Stimulated activated CD4-positive, alpha-beta T cell treated with anti-CD3 and anti-CD28 coated beads, Interleukin-15, amount 100 ng/mL, for 1 hour (primary cell): Measurements from ENCODE around the gene BICC1.

Source experiments
- DNase-seq, 2 donors: peaks; one replicate each; pipeline ENCODE4 v3.0.0-alpha.2; 2020; ENCODE audit warnings: low read depth in 1 of 2, low spot score in 1 of 2

BICC1 gene

DNA sequence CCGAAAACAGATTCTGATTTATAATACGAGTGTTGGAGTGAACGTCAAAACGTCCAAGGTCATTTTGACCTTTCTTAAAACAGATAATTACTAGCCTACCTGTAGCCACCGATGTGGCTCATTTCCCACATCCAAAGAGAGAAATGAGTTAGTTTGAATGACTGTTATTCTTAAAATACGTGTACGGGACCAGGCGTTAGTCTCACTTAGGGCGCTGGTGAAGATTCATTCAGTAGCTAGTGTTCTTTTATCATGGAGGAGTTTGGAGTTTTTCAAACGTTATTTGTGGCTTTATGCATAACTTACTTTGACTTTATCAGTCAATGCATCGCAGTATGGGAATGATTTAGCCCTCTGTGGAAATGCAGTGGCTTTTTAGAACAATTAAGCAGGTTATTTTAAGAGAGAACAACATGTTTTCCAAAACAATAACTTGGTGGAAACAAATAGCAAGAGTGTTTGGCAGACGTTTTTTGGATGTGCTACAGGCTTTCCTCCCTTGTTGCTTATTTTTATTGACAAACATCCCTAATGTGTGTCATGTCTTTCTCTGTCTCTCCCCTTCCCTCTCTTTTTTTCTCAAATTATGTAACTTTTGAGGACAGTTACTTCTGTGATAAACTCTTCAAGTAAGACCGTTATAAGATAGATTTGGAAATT lies 1.6 kb downstream of the BICC1 start:
- DNase-seq: no peak

DNA sequence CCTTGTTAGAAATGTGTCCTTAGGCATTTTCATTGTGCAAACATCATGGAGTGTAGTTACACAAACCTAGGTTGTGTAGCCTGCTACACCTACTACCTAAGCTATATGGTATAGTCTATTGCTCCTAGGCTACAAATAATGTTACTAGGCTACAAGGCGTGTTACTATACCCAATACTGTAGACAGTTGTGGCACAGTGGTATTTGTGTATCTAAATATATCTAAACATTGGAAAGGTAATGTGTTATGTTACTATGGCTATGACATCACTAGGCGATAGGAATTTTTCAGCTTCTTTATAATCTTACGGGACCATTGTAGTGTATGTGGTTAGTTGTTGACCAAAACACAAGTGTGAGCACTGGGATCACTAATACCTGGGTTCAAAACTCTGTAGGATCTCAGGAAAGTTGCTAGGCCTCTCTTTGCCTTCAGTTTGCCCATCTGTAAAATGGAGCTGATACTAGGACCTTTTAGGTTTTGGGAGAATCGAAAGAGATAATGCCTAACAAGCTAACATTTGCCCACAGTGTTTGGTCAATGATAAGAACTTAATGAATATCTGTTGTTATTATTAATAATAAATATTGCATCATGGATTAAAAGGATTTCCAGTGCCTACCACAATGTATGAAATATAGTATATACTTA lies 2.7 kb downstream of the BICC1 start:
- DNase-seq: no peak

GRCh38 chr10:58516119-58516518 lies 3.4 kb downstream of the BICC1 start:
- DNase-seq: no peak

- no peak for DNase-seq
Observed at GRCh38 chr10:58516671-58517070, 4.0 kb downstream of the BICC1 start.

DNA sequence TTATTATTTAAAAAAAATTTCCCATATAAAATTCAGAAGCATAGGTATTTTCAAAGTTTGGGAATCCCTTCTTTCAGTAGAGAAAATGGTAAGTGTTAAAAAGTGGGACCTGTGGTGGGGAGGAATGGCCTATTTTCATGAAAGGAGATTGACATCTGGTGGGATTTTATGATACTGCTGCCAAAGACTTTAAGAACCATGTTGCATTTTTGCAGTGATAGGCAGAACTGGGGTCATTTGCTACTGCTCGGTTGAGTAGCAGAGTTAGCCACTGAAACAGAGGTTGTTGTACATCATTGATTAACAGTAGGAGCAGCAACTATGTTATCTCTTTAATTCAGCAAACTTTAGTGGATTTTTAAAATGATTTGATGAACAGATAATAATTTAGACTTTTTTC lies 4.4 kb downstream of the BICC1 start:
- no peak for DNase-seq

GRCh38 chr10:58517491-58518355 lies 5.1 kb downstream of the BICC1 start:
- no peak for DNase-seq

DNA sequence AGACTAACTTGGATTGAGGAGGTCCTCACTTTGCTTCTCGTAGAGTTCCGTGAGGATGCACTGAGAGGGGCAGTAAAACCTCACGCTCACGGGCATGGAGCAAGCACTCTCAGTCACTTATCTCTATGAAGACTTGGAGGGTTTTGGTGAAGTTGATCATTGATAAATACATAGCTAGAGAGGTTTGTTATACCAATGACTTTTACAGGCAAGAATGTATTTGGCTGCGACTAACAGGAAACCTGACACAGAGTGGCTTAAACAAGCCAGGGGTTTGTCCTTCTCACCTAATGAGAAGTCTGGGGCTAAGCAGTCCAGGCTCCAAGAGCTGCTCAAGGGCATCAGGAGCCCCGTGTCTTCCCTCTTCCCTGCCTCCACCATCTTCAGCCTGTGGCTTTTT lies 6.1 kb downstream of the BICC1 start:
- DNase-seq: no peak

DNA sequence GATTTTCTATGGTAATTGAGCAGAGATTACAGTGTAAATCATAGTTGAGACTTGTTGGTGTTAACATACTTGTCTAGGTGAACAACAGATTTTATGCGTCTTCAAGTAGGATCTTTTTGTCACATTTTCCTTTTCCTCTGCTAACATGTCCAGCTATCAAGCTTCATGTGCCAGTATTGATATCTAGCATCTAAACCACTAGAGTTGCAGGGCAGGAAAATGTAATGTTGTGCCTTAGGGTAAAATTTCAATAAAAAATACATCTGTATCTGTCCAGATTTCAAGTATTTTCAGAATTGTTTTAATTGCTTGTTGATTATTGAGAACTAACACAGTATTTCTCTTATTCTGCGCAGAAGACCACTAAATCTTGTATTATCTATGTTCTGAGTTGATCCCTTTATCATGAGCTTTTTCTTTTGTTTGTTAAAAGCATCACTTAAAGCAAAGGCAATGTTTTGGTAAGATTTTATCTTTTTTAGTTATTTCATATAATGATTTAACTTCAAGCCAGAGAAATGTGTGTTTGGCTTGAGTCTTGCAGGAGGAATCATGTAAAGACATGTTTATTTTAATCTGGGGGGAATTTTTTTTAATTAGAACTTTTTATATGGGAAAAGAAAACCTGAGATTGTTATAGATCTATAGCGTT lies 16.5 kb downstream of the BICC1 start:
- no peak for DNase-seq

DNA sequence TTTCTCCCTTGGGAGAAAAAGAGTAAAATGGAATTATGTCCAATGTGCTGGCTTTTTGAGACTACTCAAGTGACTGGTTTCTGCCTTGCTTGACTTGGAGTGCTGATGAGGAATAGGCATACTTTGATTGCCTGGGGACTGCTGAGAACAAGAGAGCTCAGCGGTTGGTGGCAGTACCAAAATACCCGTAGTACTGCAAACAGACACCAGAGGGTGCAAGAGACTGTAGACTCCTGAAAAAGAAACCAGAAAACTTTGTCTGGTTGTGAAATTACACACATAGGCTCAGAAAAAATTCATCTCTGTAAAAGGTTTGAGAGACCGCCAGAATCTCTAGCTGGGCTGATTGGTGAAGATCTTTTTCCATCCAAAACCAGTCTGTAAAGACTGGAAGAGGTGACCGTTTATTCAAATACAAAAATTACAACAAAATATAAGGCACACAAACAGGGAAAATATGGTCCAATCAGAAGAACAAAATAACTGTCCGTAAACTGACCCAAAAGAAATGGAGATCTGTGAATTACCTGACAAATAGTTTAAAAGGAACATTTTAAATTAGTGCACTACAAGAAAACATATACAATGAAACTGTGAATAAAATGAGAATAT lies 18.5 kb downstream of the BICC1 start:
- no peak for DNase-seq

DNA sequence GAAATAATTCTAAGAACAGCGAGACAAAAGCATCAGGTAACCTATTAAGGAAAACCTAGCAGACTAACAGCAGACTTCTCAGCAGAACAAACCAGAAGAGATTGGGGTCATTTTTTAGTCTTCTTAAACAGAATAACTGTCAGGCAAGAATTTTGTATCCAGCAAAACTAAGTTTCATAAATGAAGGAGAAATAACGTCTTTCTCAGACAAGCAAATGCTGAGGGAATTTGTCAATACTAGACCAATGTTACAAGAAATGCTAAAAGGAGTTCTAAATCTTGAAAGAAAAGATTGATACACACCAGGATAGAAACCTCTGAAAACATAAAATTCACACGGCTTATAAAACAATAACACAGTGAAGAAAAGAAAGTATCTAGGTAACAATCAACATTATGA lies 22.6 kb downstream of the BICC1 start:
- DNase-seq: no peak

GRCh38 chr10:58543141-58543540 lies 30.5 kb downstream of the BICC1 start:
- DNase-seq: no peak

GRCh38 chr10:58544135-58544534 lies 31.5 kb downstream of the BICC1 start:
- no peak for DNase-seq

- DNase-seq: no peak
Observed at GRCh38 chr10:58545427-58545826, 32.8 kb downstream of the BICC1 start.

DNA sequence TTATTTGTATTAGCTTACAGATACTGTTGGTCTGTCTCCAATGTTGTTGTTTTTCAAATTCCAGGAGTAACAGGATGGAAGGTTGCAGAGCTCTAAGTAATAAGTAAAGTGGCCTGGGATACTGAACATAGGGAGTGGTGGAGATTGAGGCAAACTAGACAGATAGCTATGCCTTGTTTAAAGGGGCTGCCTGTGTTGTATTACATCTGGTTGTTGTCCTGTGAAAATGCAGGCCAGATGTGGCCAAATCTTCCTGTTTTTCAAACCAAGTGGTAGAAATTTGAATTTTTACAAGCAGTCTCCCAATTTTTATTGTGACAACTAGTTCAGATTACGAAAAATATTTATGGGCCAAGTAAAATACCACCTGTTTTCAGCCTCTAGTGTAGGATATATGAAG lies 33.5 kb downstream of the BICC1 start:
- DNase-seq: no peak

- DNase-seq: no peak
Observed at GRCh38 chr10:58546722-58547445, 34.2 kb downstream of the BICC1 start.

DNA sequence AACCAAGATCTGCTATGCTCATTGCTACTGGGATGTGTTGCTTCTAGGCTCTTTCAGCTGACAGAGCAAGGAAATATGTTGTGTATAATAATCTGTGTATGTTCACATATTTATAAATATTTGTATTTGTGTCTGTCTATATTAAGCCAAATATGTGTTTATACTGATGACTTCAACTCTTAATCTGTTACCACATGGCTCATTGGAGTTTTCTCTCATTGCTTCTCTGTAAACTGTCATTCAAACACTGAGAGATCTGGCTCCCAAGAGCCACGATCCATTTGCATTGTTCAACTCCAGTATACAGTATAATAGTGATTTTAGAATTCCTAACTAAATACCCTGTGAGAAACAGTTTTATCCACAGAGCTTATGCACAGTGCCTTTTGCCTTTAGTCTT lies 35.3 kb downstream of the BICC1 start:
- DNase-seq: no peak

GRCh38 chr10:58554316-58554715 lies 41.6 kb downstream of the BICC1 start:
- DNase-seq: no peak

- DNase-seq: no peak
Observed at GRCh38 chr10:58555170-58555929, 42.7 kb downstream of the BICC1 start.

GRCh38 chr10:58555930-58556311 lies 43.2 kb downstream of the BICC1 start:
- no peak for DNase-seq
